GM21786 (cell line): ENCODE measurements around the gene RASA2.
"Not testable (repeated sequence)": the region's sequence is repeated elsewhere in the genome, so short reads cannot be mapped to it uniquely, and the experiment has no call there.

ENCODE experiments used
- ATAC-seq: cut with Tn5 transposase; IDR thresholded peaks from one replicate; pipeline ENCODE4 v1.9.1; 2021; ENCODE audit not compliant: unreplicated experiment

Gene RASA2

GRCh38 chr3:141575879-141576743, 89.3 kb downstream of the RASA2 start:
- ATAC-seq: no peak

- ATAC-seq: no peak
Measured at GRCh38 chr3:141576744-141577052, 89.9 kb downstream of the RASA2 start.

GRCh38 chr3:141578202-141578973, 91.6 kb downstream of the RASA2 start:
- no peak for ATAC-seq

- no peak for ATAC-seq
Measured at GRCh38 chr3:141594357-141594756, 107.5 kb downstream of the RASA2 start.

GRCh38 chr3:141597931-141598330, 111.1 kb downstream of the RASA2 start:
- ATAC-seq: no peak

- ATAC-seq: no peak
Measured at GRCh38 chr3:141600331-141600730, 113.5 kb downstream of the RASA2 start.

- no peak for ATAC-seq
Measured at GRCh38 chr3:141602706-141603105, 115.9 kb downstream of the RASA2 start.

GRCh38 chr3:141603473-141604035, 116.7 kb downstream of the RASA2 start:
- ATAC-seq: no peak

GRCh38 chr3:141605883-141606282, 119.1 kb downstream of the RASA2 start:
- no peak for ATAC-seq

- ATAC-seq: no peak
Measured at GRCh38 chr3:141608438-141608837, 121.6 kb downstream of the RASA2 start.

- no peak for ATAC-seq
Measured at GRCh38 chr3:141610939-141611338, 124.1 kb downstream of the RASA2 start.

GRCh38 chr3:141618103-141618910, 131.5 kb downstream of the RASA2 start:
- ATAC-seq: no peak

- ATAC-seq: no peak
Measured at GRCh38 chr3:141618938-141619337, 132.1 kb downstream of the RASA2 start.

GRCh38 chr3:141619450-141619849, 132.6 kb downstream of the RASA2 start:
- no peak for ATAC-seq

GRCh38 chr3:141623691-141624090, 136.9 kb downstream of the RASA2 start:
- ATAC-seq: no peak

GRCh38 chr3:141625506-141625905, 138.7 kb downstream of the RASA2 start:
- ATAC-seq: no peak

GRCh38 chr3:141628334-141628733, 141.5 kb downstream of the RASA2 start:
- ATAC-seq: not testable (repeated sequence)

- ATAC-seq: not testable (repeated sequence)
Measured at GRCh38 chr3:141628868-141629441, 142.1 kb downstream of the RASA2 start.

GRCh38 chr3:141629976-141630375, 143.1 kb downstream of the RASA2 start:
- no peak for ATAC-seq

GRCh38 chr3:141632779-141633374, 146.1 kb downstream of the RASA2 start:
- no peak for ATAC-seq
